KOPT-K1 (cell line): ENCODE data around the gene LST1.

ENCODE experiments used
- H3K27ac ChIP-seq: fragments of 200-600 bp; sonication (generic); 2 replicates; pipeline ENCODE4 v1.5.1; 2016; ENCODE audit warnings: antibody characterized with exemption, mild to moderate bottlenecking, low read depth, low read length; ENCODE audit not compliant: poor library complexity, severe bottlenecking
- H3K36me3 ChIP-seq: fragments of 200-600 bp; sonication (generic); 2 replicates; pipeline ENCODE4 v1.5.1; 2017; ENCODE audit warnings: antibody characterized with exemption, mild to moderate bottlenecking, low read length, moderate library complexity; ENCODE audit not compliant: insufficient read depth
- H3K9me3 ChIP-seq: fragments of 200-600 bp; sonication (generic); 2 replicates; pipeline ENCODE4 v1.5.1; 2017; ENCODE audit warnings: antibody characterized with exemption, low read length, mild to moderate bottlenecking; ENCODE audit not compliant: insufficient read depth, poor library complexity, severe bottlenecking

The LST1 gene

GRCh38 chr6:31632279-31632946 is 46.3 kb downstream of the LST1 start:
- peaks cover 100% of the 10 kb centered on the region for H3K36me3 ChIP-seq
- no peaks in the 10 kb centered on the region for H3K9me3 ChIP-seq
- no peak overlapping the region for H3K27ac ChIP-seq

GRCh38 chr6:31633447-31633846 is 47.4 kb downstream of the LST1 start:
- Histone ChIP-seq H3K36me3 (peaks cover 100% of the 10 kb centered on the region), H3K9me3 (no peaks in the 10 kb centered on the region), H3K27ac (no peak overlapping the region)

- H3K36me3 ChIP-seq: peaks cover 100% of the 10 kb centered on the region
- H3K9me3 ChIP-seq: no peaks in the 10 kb centered on the region
- H3K27ac ChIP-seq: no peak overlapping the region
Measured at GRCh38 chr6:31634131-31634530, 48.1 kb downstream of the LST1 start.

GRCh38 chr6:31634969-31635575 is 49.0 kb downstream of the LST1 start:
- H3K36me3 ChIP-seq: peaks cover 100% of the 10 kb centered on the region
- H3K27ac ChIP-seq: no peak overlapping the region

GRCh38 chr6:31636698-31637596 is 50.9 kb downstream of the LST1 start:
- H3K27ac ChIP-seq: no peak overlapping the region
- peaks cover 100% of the 10 kb centered on the region for H3K36me3 ChIP-seq
- no peaks in the 10 kb centered on the region for H3K9me3 ChIP-seq

More at GRCh38 chr6:31634969-31635575, 49.0 kb downstream of the LST1 start:
- no peaks in the 10 kb centered on the region for H3K9me3 ChIP-seq
